NCI-H1417 (cell line): ENCODE data around the gene MRI1.
"Not testable (repeated sequence)": the region's sequence is repeated elsewhere in the genome, so short reads cannot be mapped to it uniquely, and the experiment has no call there.

Source experiments
- DNase-seq, 3 experiments: peaks; one replicate each; lab custom pipeline; 2025; lab: John Stamatoyannopoulos, UW

The MRI1 gene

DNA sequence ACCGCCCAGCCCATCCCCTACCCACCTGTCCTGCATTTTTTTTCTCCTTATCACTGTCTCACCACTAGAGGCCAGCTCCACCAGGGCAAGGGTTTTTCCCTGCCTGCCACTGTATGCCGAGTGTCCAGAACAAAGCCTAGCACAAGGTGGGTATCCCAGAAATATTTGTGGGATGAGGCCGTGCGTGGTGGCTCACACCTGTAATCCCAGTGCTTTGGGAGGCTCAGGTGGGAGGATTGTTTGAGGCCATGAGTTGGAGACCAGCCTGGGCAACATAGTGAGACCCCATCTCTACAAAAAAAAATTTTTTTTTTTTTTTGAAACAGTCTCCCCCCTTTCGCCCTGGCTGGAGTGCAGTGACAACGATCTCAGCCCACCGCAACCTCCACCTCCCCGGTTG lies 2.9 kb upstream of the MRI1 start:
- DNase-seq = no peak

DNA sequence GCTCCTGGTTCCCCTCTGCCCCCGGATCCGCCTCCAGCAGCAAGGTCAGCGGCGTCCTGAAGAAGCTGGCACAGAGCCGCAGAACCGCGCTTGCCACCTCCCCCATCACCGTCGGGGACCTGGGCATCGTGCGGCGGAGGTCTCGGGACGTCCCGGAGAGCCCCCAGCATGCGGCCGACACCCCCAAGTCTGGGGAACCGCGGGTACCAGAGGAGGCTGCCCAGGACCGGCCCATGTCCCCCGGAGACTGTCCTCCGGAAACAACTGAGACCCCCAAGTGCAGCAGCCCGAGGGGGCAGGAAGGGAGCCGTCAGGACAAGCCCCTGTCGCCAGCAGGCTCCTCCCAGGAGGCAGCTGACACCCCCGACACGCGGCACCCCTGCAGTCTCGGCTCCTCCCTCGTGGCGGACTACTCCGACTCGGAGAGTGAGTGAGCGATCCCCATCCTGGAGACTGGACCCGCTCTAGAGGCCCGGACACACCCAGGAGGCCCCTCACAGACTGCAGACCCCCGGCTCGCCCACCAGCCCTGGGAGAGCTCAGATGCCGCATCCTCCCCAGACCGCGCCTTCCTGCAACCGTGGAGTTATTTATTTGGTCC lies 1.6 kb upstream of the MRI1 start:
- DNase-seq = no peak

DNA sequence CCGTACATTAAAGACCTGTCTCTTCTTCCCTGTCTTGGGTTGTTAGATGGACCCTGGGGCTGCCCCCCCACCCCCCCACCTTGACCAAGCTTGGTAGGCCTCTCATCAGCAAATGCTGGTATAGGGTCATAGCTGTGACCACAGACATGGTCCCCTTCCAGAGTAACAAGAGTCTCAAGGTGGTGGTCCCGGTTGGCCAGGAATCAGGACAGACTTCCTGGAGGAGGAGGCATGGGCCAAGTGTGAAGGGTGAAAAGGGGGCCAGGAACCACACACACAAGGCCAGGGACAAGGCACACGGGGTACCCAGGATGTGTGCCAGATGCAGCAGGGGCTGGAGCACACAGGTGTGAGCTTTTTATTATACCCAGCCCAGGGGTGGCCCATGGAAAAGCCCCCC lies 1.1 kb upstream of the MRI1 start:
- no peak for DNase-seq

DNA sequence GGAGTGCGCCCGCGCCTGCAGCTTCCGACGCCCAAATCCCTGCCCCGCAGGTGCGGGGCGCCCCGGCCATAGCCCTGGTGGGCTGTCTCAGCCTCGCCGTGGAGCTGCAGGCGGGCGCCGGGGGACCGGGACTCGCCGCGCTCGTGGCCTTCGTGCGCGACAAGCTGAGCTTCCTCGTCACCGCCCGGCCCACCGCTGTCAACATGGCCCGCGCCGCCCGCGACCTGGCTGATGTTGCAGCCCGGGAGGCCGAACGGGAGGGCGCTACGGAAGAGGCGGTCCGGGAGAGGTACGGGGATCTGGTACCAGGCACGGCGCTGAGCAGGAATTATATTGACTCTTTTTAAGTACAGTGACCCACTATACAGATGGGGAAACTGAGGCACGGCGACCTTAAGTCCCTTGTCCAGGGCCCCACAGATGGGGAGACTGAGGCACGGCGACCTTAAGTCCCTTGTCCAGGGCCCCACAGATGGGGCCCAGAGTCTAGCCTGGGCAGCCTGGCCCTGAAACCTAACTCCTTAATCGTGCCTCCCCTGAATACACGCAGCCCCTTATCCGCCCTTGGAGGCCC lies 586 bp downstream of the MRI1 start:
- peak in 2 of 3 experiments; percentile 41 to 57 for DNase-seq

DNA sequence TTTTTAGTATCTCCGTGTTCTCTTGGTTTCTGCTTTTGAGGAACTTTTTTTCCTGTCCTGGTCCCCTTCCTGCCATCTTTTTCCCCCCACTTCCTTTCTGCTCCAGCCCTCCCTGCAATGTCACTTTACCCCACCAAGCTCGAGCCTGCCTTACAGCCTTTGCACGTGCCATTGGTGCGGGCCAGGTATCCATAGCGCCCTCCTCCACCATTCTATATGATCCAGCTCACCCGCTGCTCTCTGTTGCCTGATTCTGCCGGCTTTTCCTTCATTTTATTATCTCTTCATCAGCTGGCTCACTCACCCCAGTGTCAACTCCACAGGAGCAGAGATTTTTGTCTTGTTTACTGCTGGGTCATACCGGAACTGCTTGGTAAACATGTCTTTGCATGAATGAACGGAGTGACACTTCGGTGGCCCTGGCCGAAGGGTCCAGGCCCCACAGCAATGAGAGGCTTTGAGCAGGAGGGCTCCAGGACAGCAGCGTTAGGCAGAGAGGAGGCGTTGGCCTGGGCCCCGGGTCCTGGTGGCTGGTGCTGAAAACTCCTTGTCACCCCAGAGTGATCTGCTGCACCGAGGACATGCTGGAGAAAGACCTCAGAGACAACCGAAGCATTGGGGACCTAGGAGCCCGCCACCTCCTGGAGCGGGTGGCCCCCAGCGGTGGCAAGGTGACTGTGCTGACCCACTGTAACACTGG lies 1.2 kb downstream of the MRI1 start:
- DNase-seq = no peak

DNA sequence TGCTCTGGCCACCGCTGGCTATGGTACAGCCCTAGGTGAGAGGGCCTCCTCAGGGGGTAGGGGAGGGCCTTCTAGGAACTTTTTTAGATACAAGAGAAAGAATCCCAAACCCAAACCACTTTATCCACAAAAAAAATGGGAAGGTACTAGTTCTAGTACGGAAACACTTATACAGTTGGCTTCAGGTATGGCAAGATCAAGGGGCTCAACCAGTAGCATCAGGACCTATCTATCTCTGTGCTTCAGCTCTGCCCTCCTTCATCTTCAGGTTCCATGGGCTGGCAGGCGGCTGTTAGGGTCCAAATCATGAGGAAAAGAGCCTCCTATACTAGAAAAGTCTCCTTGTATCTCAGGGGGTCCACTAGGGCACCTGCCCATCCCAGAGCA lies 1.8 kb downstream of the MRI1 start:
- no peak for DNase-seq

DNA sequence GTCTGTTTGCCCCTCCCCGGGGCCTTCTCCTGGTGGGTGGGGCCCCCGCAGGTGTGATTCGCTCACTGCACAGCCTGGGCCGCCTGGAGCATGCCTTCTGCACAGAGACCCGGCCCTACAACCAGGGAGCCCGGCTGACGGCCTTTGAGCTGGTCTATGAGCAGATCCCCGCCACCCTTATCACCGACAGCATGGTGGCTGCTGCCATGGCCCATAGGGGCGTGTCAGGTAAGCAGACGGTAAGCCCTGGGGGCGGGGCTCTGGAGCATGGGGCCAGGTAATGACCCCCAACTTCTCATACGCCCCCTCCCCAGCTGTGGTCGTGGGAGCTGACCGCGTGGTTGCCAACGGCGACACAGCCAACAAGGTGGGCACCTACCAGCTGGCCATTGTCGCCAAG lies 4.2 kb downstream of the MRI1 start:
- DNase-seq = no peak

DNA sequence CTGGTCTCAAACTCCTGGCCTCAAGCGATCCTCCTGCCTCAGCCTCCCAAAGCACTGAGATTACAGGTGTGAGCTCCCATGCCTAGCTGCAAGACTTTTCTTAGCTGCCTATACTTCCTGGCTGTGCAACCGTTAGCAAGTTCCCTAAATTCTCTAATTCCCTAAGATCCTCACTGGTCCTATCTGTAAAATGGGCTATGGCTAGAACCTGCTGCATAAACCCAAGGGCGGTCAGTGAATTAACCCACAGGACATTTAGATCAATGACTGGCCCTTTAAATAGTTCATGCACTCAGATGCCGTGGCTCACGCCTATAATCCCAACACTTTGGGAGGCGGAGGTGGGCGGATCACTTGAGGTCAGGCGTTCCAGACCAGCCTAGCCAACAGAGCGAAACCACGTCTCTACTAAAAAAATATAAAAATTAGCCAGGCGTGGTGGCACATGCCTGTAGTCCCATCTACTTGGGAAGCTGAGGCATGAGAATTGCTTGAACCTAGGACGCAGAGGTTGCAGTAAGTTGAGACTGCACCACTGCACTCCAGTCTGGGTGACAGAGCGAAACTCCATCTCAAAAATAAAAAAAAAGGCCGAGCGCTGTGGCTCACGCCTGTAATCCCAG lies 5.8 kb downstream of the MRI1 start:
- no peak for DNase-seq

DNA sequence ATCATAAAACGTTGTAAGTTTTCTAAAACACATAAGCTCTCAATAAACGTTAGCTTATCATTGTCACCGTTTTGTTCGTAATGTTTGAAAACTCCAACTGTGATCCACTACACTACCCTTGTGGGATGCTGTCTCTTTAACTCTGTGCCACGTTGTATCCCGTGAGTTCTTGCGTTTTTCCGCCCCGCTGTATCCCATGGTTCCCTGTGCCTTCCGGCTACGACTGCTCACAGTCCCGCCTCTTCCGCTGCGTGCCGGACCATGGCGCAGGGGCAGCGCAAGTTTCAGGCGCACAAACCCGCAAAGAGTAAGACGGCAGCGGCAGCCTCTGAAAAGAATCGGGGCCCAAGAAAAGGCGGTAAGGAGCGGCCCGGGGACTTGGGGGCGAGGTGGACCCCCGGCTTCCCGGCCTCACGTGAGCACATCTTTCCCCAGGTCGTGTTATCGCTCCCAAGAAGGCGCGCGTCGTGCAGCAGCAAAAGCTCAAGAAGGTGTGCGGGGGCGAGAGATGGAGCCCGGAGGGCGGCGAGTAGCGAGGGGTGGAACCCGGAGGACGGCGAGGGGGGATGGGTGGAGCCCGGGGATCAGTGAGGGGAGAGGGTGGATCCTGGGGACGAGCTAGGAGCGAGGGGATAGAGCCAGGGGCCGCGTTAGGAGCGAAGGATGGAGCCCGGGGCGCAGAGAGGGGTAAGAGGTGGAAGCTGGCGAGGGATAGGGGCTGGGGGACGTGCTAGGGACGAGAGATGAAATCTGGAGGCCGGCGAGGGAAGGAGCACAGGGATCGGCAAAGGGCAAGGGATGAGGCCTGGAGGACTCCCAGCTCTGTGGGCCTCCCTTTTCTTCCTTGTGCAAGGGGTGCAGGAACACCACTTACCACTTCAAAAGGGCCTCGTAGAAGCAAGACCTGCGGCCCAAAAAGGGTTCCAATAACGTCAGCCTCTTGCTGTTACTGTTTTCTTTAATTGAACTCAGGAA lies 10.2 kb downstream of the MRI1 start, which contains the start of gene C19orf53:
Gene C19orf53 (plus strand): TSS at position 240 of the 975 bp plus-strand sequence. CDS start 22 bp downstream, at position 262.
- peak; percentile 83 to 96 (median 93) for DNase-seq

DNA sequence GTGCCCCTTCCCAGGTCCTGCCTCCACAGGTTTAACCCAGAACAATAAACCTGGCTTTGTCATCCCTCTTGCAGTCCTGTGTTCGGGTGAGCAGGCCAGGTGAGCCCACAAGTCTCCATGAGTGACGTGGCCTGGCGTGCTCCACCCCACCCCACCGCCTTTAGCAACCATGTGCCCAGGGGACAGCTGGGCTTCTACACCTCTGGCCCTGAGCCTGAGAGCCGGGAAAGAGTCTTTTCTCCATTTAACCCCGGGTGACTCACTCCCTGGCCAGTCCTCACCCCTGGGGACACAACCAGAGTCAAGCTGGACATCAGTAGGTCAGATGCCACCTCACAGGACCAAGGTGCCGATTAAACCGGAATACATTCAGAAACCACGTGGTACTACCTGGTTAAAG lies 14.1 kb downstream of the MRI1 start:
- no peak for DNase-seq

DNA sequence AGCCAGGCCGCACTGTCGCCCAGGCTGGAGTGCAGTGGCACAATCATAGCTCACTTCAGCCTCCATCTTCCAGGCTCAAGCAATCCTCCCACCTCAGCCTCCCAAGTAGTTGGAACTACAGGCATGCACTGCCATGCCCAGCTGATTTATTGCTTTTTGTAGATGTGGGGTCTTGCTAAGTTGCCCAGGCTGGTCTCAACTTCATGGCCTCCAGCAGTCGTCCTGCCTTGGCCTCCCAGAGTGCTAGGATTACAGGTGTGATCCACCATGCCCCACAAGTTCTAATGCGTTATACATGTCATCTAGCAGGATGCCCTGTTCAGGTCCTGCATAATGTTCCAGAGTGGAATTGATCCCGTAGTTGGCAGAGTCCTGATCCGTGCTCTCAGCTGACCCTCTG lies 14.5 kb downstream of the MRI1 start:
- DNase-seq = no peak

DNA sequence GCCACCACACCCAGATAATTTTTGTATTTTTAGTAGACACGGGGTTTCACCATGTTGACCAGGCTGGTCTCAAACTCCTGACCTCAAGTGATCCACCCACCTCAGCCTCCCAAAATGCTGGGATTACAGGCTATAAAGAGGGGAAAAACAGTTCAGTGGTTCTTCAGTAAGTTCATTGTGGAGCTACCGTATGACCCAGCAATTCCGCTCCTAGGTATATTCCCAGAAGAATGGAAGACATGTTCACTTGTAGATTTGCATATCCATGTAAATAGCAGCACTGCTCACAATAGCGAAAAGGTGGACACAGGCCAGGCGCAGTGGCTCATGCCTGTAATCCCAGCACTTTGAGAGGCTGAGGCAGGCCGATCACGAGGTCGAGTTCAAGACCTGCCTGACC lies 15.5 kb downstream of the MRI1 start:
- not testable (repeated sequence) for DNase-seq

DNA sequence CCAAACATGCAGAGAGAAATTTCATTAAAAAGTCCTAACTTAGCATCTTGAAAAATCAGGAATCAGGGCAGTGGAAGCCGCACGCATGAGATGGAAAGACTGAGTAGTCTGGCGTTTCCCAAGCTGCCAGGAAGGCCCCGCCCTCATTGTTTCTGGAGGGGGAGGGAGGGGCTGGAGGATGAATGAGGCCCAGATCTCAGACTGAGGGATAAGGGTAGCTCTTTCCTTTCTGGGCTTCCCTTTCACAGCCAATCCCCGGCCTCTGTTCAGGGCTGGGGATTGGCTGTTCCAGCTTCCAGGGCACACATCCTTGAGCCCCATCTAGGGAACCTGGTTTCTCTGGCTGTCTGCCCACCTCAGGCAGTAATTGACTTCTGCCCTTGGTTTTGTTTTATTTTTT lies 17.2 kb downstream of the MRI1 start:
- peak in 2 of 3 experiments; percentile 5 to 39 for DNase-seq

DNA sequence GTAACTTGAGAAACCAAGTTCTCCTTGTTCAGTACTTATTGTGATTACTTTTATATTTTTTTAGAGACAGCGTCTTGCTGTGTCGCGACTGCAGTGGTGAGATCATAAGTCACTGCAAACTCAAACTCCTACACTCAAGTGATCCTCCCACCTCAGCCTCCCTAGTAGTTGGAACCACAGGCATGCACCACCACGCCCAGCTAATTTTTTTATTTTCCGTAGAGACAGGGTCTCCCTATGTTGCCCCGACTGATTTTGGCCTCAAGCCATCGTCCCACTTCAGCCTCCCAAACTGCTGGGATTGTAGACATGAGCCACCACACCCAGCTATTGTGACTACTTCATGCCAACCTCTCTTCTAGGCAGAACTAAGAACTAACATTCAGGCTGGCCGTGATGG lies 18.2 kb downstream of the MRI1 start:
- no peak for DNase-seq

DNA sequence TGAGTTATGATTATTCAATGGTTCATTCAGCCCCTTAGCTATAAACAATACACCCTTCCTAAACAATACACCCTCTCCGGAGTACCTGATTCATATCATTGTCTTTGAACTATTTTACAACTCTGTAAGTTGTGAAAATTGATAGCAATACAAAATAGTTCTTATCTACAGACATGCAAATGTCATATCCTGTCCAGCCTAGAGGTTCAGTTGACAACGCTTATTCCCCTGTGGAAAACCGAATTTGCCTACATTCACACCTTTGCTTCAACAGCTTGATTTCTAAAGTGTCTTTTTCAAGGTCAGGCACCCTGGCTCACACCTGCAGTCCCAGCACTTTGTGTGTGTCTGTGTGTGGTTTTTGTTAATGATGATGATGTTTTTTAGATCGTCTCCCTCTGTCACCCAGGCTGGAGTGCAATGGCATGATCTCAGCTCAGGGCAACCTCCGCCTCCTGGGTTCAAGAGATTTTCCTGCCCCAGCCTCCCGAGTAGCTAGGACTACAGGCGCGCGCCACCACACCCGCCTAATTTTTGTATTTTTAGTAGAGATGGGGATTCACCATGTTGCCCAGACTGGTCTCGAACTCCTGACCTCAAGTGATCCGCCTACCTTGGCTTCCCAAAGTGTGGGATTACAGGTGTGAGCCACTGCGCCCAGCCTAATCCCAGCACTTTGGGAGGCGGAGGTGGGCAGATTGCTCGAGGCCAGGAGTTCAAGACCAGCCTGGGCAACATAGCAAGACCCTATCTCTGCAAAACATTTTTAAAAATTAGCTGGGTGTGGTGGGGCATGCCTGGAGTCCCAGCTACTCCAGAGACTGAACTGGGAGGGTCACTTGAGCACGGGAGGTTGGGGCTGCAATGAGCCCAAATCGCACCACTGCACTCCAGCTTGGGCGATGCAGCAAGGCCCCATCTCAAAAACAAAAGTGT lies 19.5 kb downstream of the MRI1 start:
- peak in 1 of 3 experiments; percentile 45 for DNase-seq

DNA sequence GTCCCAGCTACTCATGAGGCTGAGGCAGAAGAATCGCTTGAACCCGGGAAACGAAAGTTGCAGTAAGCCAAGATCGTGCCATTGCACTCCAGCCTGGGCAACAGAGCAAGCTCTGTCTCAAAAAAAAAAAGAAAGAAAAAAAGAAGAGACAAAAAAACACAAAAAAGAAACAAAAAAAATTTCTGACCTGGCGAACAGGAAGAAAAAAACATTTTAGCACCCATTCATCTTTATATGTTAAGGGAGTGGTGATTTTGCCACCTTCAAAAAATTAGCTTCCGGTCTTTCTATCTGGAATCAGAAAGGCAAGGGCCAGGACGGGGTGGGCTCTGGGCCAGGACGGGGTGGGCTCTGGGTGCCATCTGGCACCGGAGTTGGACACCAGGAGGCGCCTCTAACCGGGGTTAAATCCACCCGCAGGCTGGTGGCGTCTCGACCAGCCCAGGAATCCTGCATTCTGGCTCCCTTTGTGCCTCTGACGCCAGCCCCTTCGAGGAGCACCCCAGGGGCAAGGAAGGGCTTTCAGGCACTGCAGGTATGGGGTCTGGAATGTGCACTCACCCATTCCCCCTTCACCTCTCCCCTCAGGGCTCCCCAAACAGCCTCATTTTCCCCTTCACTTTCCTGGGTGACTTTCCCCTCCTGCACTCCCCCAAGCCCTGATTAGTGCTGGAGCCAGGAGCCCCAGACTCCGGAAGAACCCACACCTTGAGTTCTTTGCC lies 20.6 kb downstream of the MRI1 start:
- DNase-seq = peak in 1 of 3 experiments; percentile 29

DNA sequence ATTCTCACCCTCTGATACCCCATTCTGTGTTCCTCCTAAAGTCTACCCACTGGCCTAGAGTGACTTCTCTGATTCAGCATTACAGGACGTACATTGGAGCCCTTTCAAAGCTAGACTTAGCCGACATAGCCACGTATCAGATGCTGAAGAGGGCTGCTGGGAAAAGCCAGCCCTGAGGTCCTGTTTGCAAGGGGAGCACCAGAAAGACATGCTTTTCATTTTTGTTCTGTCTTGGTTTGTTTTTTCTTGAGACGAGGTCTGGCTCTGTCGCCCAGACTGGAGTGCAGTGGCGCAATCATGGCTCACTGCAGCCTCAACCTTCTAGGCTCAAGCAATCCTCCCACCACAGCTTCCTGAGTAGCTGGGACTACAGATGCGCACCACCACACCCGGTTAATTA lies 24.7 kb downstream of the MRI1 start:
- no peak for DNase-seq

DNA sequence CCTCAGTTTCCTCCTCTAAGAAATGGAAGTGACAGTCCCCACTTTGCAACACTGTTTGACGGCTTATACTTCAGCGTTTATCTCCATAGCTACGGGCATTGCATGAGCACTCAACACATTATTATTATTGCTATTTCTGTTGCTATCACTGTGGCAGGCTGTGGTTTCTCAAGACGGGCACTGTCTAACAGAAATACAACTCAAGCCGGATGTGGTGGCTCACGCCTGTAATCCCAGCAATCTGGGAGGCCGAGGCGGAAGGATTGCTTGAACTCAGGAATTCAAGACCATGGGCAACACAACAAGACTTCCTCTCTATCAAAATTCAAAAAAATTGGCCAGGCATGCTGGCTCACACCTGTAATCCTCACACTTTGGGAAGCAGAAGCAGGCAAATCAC lies 26.0 kb downstream of the MRI1 start:
- DNase-seq = no peak

DNA sequence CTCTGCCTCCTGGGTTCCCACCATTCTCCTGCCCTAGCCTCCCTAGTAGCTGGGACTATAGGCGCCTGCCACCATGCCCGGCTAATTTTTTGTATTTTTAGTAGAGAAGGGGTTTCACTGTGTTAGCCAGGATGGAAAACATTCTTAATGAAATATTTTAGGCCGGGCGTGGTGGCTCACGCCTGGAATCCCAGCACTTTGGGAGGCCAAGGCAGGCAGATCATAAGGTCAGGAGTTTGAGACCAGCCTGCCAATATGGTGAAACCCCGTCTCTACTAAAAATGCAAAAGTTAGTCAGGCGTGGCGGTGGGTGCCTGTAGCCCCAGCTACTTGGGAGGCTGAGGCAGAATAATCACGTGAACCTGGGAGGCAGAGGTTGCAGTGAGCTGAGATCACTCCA lies 29.0 kb downstream of the MRI1 start:
- DNase-seq = not testable (repeated sequence)

DNA sequence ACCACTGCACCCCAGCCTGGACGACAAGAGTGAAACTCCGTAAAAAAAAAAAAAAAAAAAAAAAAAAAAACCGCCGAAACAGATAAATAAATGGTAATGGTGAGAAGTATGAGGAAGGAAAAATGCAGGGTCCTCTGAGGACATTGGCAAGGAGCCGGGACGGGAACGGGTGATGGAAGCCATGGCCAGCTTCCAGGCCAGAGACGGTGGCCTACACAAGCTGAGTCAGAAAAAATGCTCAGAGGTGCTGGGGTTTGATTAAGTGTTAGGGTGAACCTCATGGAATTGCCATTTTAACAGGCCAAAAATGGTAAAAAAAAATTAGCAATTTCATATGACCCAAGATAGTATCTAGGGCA lies 30.1 kb downstream of the MRI1 start:
- peak in 1 of 3 experiments; percentile 44 for DNase-seq
